Uterus (tissue), 4 donors: ENCODE measurements around the gene THBS3. TPM values are rescaled to one million over a fixed set of nuclear protein-coding genes. Genes with fewer than 3 reads are reported as not detected.
"Not testable (repeated sequence)": the region's sequence is repeated elsewhere in the genome, so short reads cannot be mapped to it uniquely, and the experiment has no call there.

Experiments
- DNase-seq, 2 donors: peaks; one replicate each; pipeline ENCODE4 v3.0.0-alpha.2; 2019 to 2020
- H3K27ac ChIP-seq, 2 donors: fragments of 200-600 bp; sonication (generic); 1 replicate in 1 of 2; 2 replicates in 1 of 2; pipeline ENCODE4 v1.5.1; 2016 to 2018
- H3K27me3 ChIP-seq, 2 donors: fragments of 200-600 bp; sonication (generic); one replicate each; pipeline ENCODE4 v1.5.1; 2018 to 2019; ENCODE audit warnings: control low read depth in 1 of 2
- H3K36me3 ChIP-seq, 2 donors: fragments of 200-600 bp; sonication (generic); one replicate each; pipeline ENCODE4 v1.5.1; 2019; ENCODE audit warnings: control low read depth in 1 of 2
- H3K4me1 ChIP-seq, 2 donors: fragments of 200-600 bp; sonication (generic); one replicate each; pipeline ENCODE4 v1.5.1; 2018 to 2019; ENCODE audit warnings: control low read depth in 1 of 2
- H3K4me3 ChIP-seq, 2 donors: fragments of 200-600 bp; sonication (generic); 1 replicate in 1 of 2; 2 replicates in 1 of 2; pipeline ENCODE4 v1.5.1; 2018 to 2019; ENCODE audit warnings: mild to moderate bottlenecking in 1 of 2
- H3K9me3 ChIP-seq, 2 donors: fragments of 200-600 bp; sonication (generic); one replicate each; pipeline ENCODE4 v1.5.1; 2019; ENCODE audit warnings: control low read depth in 1 of 2
- CTCF ChIP-seq, 4 experiments: fragments of 200-600 bp in 2 of 4; fragments of 450-650 bp in 2 of 4; sonication (generic) in 2 of 4; IDR thresholded peaks; one replicate each; pipeline ENCODE4 v1.5.1; 2016 to 2019; ENCODE audit warnings: antibody characterized with exemption in 4 of 4, mild to moderate bottlenecking in 2 of 4, moderate library complexity in 1 of 4
- POLR2A ChIP-seq, 2 donors: fragments of 450-650 bp; IDR thresholded peaks; one replicate each; pipeline ENCODE4 v1.6.1; 2016; ENCODE audit warnings: antibody characterized with exemption in 2 of 2, mild to moderate bottlenecking in 1 of 2, moderate library complexity in 1 of 2
- intact Hi-C: fragments of 100-400 bp; cut with DNase I; formaldehyde crosslinking; loops from one replicate; pipeline ENCODE4 v1.15.1; 2023; ENCODE audit warnings: low total_unique reads
- microRNA counts, 2 donors: library from miRNA; unstranded; fragments of <30 nt; microRNA quantifications; one replicate each; lab custom pipeline; 2016 to 2017
- small RNA-seq: library from RNA; depleted of rRNA; stranded (forward); fragments of <200 nt; gene quantifications from one replicate; pipeline ENCODE3, GENCODE V24; 2016
- total RNA-seq, 4 donors: library from RNA; depleted of rRNA in 3 of 4; stranded (reverse); fragments of >200 nt in 3 of 4; gene quantifications; one replicate each; pipeline versions ENCODE4 v1.1.0 to v1.2.4, GENCODE V29; 2014 to 2023
- donor health status: DM: yes; HTN: yes; CAD: no.

Gene THBS3
- total RNA-seq, 4 donors from 2014 or later: 11.8 to 101 (median 38.3) TPM

GRCh38 chr1:155160128-155160527, 47.6 kb downstream of the THBS3 start:
- Histone ChIP-seq H3K27me3 (no peaks in the 10 kb centered on the region), H3K4me1 (no peaks in the 10 kb centered on the region), H3K4me3 (no peak overlapping the region), H3K36me3 (no peaks in the 10 kb centered on the region), H3K9me3 (no peaks in the 10 kb centered on the region), H3K27ac (no peak overlapping the region)
- intact Hi-C loops: no loop called here
- TF ChIP-seq POLR2A (IDR thresholded peaks at IDR 0.05) (no peak), CTCF (IDR thresholded peaks at IDR 0.05) (no peak)
- no peak for DNase-seq

DNA sequence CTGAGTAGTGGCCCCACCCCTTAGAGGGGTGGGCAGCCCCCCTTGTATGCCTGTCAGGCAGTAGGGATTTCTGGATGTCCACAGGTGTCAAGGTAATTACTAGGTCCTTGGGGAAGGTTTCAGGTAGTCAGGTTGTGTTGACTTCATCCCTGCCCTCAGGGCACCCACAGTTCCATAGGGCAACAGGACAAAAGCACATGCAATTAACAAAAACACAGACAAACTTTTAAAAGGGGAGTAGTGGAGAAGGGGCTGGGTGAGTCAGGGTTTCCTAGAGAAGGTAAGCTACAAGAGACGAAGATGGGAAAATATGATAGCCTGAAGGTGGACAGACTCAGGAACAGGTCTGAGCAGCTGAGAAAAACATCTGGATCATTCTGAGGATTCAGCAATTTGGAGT, 48.7 kb downstream of the THBS3 start:
- H3K36me3 ChIP-seq: no peaks in the 10 kb centered on the region
- no peak overlapping the region for H3K4me3 ChIP-seq
- TF ChIP-seq CTCF (IDR thresholded peaks at IDR 0.05) (no peak), POLR2A (IDR thresholded peaks at IDR 0.05) (no peak)
- H3K27ac ChIP-seq: no peak overlapping the region
- intact Hi-C loops: no loop called here
- H3K27me3 ChIP-seq: no peaks in the 10 kb centered on the region
- no peak for DNase-seq
- H3K4me1 ChIP-seq: no peaks in the 10 kb centered on the region
- H3K9me3 ChIP-seq: no peaks in the 10 kb centered on the region

DNA sequence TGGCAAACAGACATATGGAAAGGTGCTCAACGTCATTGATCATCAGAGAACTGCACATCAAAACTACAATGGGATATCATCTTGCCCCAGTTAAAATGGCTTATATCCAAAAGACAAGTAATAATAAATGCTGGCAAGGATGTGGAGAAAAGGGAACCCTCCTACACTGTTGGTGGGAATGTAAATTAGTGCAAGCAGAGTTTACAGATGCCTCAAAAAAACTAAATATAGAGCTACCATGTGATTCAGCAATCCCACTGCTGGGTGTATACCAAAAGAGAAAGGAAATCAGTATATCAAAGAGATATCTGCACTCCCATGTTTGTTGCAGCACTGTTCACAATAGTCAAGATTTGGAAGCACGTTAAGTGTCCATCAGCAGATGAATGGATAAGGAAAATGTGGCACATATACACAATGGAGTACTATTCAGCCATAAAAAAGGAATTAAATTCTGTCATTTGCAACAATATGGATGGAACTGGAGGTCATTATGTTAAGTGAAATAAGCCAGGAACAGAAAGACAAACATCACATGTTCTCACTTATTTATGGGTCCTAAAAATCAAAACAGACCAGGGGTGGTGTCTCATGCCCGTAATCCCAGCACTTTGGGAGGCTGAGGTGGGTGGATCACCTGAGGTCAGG, 51.6 kb downstream of the THBS3 start:
- DNase-seq, H3K27me3 ChIP-seq, intact Hi-C loops, H3K27ac ChIP-seq, H3K4me1 ChIP-seq, H3K4me3 ChIP-seq, H3K36me3 ChIP-seq, H3K9me3 ChIP-seq: not testable (repeated sequence)

MicroRNA genes within 50 kb of the gene (microRNA counts, 767-probe panel; counts per million panel counts)
- 0 to 1,718 counts per million in 2 donors for microRNA hsa-miR-92b-3p (lab: Ali Mortazavi, UCI)

Small RNAs within 50 kb of the gene (small RNA-seq; reads per million reads assigned to genes)
- gene HMGN2P18: not detected

Other genes with a start within 250 kb of the THBS3 start
- gene PYGO2, start 246.1 kb downstream of the THBS3 start, total RNA-seq: 10 to 100 TPM in 3 of 4 donors, 1 to 10 TPM in 1; 10.0 to 36.4 (median 15.9) TPM
- gene SHC1, start 237.2 kb downstream of the THBS3 start, total RNA-seq: 100 to 1,000 TPM in 2 of 4 donors, 10 to 100 TPM in 2; 93.5 to 149 (median 101) TPM
- 10 to 100 TPM; 14.1 to 52.7 (median 22.8) TPM for gene CKS1B, start 233.2 kb downstream of the THBS3 start, total RNA-seq
- 10 to 100 TPM; 12.6 to 33.8 (median 20.7) TPM for gene FLAD1, start 224.6 kb downstream of the THBS3 start, total RNA-seq
- gene LENEP, start 214.3 kb downstream of the THBS3 start, total RNA-seq: under 1 TPM in 1 of 4 donors, not detected in 3; 0.83 TPM
- gene ZBTB7B, start 205.1 kb downstream of the THBS3 start, total RNA-seq: 10 to 100 TPM in 2 of 4 donors, 1 to 10 TPM in 2; 3.8 to 53.4 (median 11.9) TPM
- 1 to 10 TPM in 1 of 4 donors, under 1 TPM in 1, not detected in 2; 0.07 to 1.6 TPM for gene DCST2, start 174.1 kb downstream of the THBS3 start, total RNA-seq
- gene DCST1, start 174.1 kb downstream of the THBS3 start, total RNA-seq: 1 to 10 TPM in 2 of 4 donors, not detected in 2; 1.1 to 3.5 TPM
- gene ADAM15, start 156.6 kb downstream of the THBS3 start, total RNA-seq: 100 to 1,000 TPM in 3 of 4 donors, 10 to 100 TPM in 1; 58.6 to 270 (median 153) TPM
- 1 to 10 TPM in 2 of 4 donors, not detected in 2; 8.0 to 8.4 TPM for gene EFNA4, start 144.2 kb downstream of the THBS3 start, total RNA-seq
- 1 to 10 TPM in 3 of 4 donors, not detected in 1; 3.2 to 7.6 (median 3.3) TPM for gene EFNA3, start 129.1 kb downstream of the THBS3 start, total RNA-seq
- 10 to 100 TPM; 22.3 to 58.5 (median 36.5) TPM for gene EFNA1, start 80.0 kb downstream of the THBS3 start, total RNA-seq
- gene SLC50A1, start 72.0 kb downstream of the THBS3 start, total RNA-seq: 10 to 100 TPM in 3 of 4 donors, under 1 TPM in 1; 0.26 to 24.0 (median 21.8) TPM
- 10 to 100 TPM; 36.1 to 94.4 (median 85.4) TPM for gene DPM3, start 67.4 kb downstream of the THBS3 start, total RNA-seq
- 100 to 1,000 TPM in 1 of 4 donors, 10 to 100 TPM in 2, 1 to 10 TPM in 1; 1.5 to 200 (median 62.5) TPM for gene KRTCAP2, start 34.6 kb downstream of the THBS3 start, total RNA-seq
- gene TRIM46, start 34.0 kb downstream of the THBS3 start, total RNA-seq: 1 to 10 TPM in 3 of 4 donors, under 1 TPM in 1; 0.26 to 4.6 (median 2.5) TPM
- 10 to 100 TPM in 3 of 4 donors, 1 to 10 TPM in 1; 9.7 to 62.4 (median 26.0) TPM for gene MTX1, start 798 bp upstream of the THBS3 start, total RNA-seq
- 10 to 100 TPM in 2 of 4 donors, 1 to 10 TPM in 2; 5.3 to 28.2 (median 11.7) TPM for gene ENTREP3, start 47.6 kb upstream of the THBS3 start, total RNA-seq
- 10 to 100 TPM in 3 of 4 donors, 1 to 10 TPM in 1; 10.0 to 44.4 (median 29.2) TPM for gene SCAMP3, start 54.5 kb upstream of the THBS3 start, total RNA-seq
- gene CLK2, start 65.6 kb upstream of the THBS3 start, total RNA-seq: 10 to 100 TPM; 25.4 to 75.3 (median 39.3) TPM
- 1 to 10 TPM in 2 of 4 donors, not detected in 2; 4.2 to 5.5 TPM for gene HCN3, start 69.6 kb upstream of the THBS3 start, total RNA-seq
- gene PKLR, start 93.5 kb upstream of the THBS3 start, total RNA-seq: under 1 TPM in 1 of 4 donors, not detected in 3; 0.21 TPM
- 100 to 1,000 TPM in 2 of 4 donors, 10 to 100 TPM in 2; 23.8 to 113 (median 99.6) TPM for gene FDPS, start 101.0 kb upstream of the THBS3 start, total RNA-seq
- gene RUSC1, start 113.0 kb upstream of the THBS3 start, total RNA-seq: 10 to 100 TPM; 13.8 to 49.1 (median 35.9) TPM